Gastrocnemius medialis (tissue), 4 donors: ENCODE results near the gene SRSF9.

Experiments used
- CTCF ChIP-seq, 5 experiments: fragments of 450-650 bp in 3 of 5; fragments of 200-600 bp in 2 of 5; sonication (generic) in 2 of 5; IDR thresholded peaks in 4 of 5; conservative IDR thresholded peaks in 1 of 5; 1 replicate in 4 of 5; 2 replicates in 1 of 5; pipeline ENCODE4 v1.5.1; 2016 to 2019; ENCODE audit warnings: antibody characterized with exemption in 5 of 5, mild to moderate bottlenecking in 3 of 5, moderate library complexity in 3 of 5
- POLR2A ChIP-seq, 2 donors: fragments of 450-650 bp; IDR thresholded peaks; one replicate each; pipeline ENCODE4 v1.6.1; 2017; ENCODE audit warnings: antibody characterized with exemption in 2 of 2, mild to moderate bottlenecking in 2 of 2, moderate library complexity in 2 of 2

DNA sequence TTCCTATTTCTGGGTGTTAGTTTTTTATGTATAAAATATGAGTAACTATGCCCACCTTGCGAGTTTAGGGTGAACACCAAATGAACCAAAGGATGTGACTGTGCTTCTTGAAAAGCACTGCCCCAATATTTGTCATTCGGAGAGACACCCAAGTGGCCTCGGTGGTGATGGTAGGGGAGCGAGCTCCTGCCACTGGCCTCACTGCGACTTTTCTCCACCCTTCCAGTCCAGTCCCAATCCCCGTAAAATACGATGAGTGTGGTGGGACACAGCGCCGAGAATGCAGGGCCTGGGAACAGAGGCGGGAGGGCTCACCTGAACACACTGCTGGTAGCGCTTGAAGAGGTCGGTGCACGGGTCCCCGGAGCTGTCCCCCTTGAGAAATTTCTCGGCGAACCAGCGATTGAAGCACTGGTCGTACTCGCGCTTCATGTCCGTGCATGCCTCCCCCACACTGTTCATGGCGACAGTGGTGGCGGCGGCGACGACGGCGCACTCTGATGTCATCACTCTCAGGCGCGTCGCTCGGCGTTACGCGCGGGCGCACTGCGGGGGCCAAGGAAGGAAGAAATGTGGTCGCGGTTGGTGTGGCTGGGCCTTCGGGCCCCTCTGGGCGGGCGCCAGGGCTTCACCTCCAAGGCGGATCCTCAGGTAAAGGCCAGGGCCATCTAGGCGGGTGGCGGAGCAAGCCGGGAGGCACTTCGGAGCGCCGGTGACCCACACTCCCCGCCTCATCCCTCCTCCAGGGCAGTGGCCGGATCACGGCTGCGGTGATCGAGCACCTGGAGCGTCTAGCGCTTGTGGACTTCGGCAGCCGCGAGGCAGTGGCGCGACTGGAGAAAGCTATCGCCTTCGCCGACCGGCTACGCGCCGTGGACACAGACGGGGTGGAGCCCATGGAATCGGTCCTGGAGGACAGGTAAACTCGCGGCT, 23.4 kb downstream of the SRSF9 start, which contains the start of the genes GATC and TRIAP1:
- peak in 1 of 5 experiments; percentile 39 for TF ChIP-seq CTCF (IDR thresholded peaks at IDR 0.05 in 4 of 5, conservative IDR thresholded peaks at IDR 0.05 in 1 of 5)
- TF ChIP-seq POLR2A (IDR thresholded peaks at IDR 0.05) = peak; percentile 50 to 73
